ENCODE data around the gene TIAM1. TPM values are rescaled to one million over a fixed set of nuclear protein-coding genes. Genes with fewer than 3 reads are reported as not detected.

Gene TIAM1
- total RNA-seq, 4 donors from 2014 or later: 85.1 to 114 (median 99.6) TPM

DNA sequence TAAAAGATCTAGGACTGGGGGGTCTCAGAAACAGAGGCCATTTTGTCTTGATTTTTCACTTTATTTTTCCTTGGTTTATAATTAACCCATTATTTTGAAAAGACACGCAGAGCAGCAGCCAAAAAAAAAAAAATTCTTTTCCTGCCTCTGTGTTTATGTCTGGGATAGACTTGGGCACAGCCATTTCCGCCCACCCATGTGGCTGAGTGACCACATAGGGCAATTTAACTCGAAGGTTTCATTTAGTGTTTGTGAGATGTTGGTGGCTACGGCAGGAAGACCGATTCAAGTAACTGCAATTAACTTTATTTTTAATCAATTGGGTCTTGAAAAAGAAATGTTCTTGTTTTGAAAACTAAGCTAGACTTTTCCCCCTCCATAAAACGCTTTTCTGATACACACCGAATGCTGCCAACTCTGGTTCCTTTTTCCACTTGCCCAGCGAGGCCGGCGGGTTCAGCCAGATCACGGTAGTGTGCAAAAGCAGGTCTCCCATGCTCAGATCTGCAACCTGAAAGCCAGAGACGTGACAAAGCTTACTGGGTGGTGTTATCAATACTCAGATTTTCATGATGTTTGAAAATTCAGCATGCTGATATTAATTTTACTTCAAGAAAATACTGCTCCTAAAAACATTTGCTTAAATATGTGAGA is 208.4 kb downstream of the TIAM1 start:
- TF ChIP-seq POLR2A (IDR thresholded peaks at IDR 0.05) (no peak), CTCF (IDR thresholded peaks at IDR 0.05) (no peak)
- 73 to 75% methylated on average over 12 of the region's 12 CpGs for WGBS, 2 donors
- H3K4me3 ChIP-seq (ENCODE audit: low read depth, poor library complexity, severe bottlenecking): no peak overlapping the region
- intact Hi-C loops (cut with DNase I; ENCODE audit: low total_unique reads): no loop called here
- no peak for DNase-seq (ENCODE audit: low spot score in 2 of 2)

DNA sequence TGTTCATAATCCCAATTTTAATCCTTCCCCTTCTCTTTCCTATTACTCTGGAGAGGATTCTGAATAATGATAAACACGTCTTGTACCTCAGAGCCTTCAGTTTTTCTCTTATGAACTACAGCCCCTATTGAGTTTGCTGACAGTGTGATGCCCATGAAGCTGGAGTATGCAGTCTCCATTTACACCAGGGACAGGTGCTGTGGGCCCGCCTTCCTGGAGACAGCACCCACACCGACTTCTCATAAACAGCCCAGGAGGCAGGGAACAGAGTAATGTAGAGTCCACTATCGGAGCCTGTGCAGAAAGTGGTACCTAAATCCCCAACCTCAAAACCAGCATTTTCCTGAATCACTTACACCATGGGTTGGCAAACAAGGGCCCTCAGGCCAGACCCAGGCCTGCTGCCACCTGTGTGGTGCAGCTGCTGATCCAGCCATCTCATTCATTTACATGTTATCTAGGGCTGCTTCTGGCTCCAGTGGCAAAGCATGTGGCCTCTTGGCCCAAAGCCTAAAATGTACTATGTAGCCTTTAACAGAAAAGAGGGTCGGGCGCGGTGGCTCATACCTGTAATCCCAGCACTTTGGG is 210.7 kb downstream of the TIAM1 start:
- no peak overlapping the region for H3K4me3 ChIP-seq (ENCODE audit: low read depth, poor library complexity, severe bottlenecking)
- TF ChIP-seq CTCF (IDR thresholded peaks at IDR 0.05) (no peak), POLR2A (IDR thresholded peaks at IDR 0.05) (no peak)
- intact Hi-C loops (cut with DNase I; ENCODE audit: low total_unique reads): no loop called here
- no peak for DNase-seq (ENCODE audit: low spot score in 2 of 2)
- WGBS, 2 donors: 76 to 87% methylated on average over 6 to 7 of the region's 7 CpGs

DNA sequence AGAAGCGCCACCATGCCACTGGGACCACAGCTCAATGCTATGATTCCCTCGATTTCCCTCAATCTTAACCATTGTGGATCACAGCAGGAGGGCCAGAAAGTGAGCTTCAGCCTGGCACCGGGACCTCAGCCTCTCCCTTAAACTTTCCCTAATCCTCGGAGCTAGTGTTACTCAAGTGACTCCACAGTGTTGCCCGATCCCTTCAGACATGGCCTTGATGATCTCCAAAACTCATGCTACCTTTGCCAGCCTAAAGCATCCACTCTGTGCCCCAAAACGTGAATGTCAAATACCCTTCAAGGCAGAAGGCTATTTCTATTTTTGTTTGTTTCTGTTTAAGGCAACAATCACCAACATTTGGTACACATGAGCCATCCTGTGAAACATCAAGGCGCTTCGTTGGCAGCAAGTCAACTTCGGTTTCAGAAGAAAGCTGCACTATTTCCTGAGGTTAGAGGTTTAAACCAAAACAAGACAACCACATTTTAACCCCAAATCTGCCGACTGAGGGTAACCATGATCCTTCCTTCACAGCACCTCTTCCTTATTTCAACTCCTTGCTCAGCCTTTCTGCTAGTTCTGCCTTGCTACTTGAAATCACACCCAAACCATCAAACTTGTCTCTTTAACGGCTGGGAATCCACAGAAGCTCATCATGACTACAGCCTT is 211.4 kb downstream of the TIAM1 start:
- intact Hi-C loops (cut with DNase I; ENCODE audit: low total_unique reads): no loop called here
- peak in 1 of 2 donors; percentile 20 for DNase-seq (ENCODE audit: low spot score in 2 of 2)
- 51 to 54% methylated on average over 11 of the region's 11 CpGs for WGBS, 2 donors
- no peak for TF ChIP-seq POLR2A (IDR thresholded peaks at IDR 0.05)
- no peak for TF ChIP-seq CTCF (IDR thresholded peaks at IDR 0.05)
- H3K4me3 ChIP-seq (ENCODE audit: low read depth, poor library complexity, severe bottlenecking): no peak overlapping the region

DNA sequence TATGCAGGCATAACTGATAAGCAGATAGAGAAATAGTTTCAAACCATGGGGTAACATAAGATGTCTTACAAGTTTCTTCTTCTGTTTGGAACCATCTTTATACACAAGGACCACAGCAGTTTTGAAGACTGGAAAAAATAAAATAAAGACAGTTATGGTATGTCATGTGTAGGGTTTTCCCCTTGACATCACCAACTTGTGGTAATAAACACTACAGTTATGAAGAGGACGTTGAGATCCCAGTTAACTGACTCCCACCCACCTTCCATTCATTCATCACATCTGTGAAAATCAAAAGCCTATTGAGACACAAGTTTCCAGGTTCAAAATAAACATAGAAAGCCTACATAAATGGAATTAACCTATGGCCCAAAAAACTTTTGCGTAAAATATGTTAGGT is 213.2 kb downstream of the TIAM1 start:
- intact Hi-C loops (cut with DNase I; ENCODE audit: low total_unique reads): no loop called here
- DNase-seq (ENCODE audit: low spot score in 2 of 2): no peak
- no peak overlapping the region for H3K4me3 ChIP-seq (ENCODE audit: low read depth, poor library complexity, severe bottlenecking)
- 69 to 87% methylated on average over 2 of the region's 2 CpGs for WGBS, 2 donors
- TF ChIP-seq POLR2A (IDR thresholded peaks at IDR 0.05) (no peak), CTCF (IDR thresholded peaks at IDR 0.05) (no peak)

- no peak for TF ChIP-seq POLR2A (IDR thresholded peaks at IDR 0.05)
- TF ChIP-seq CTCF (IDR thresholded peaks at IDR 0.05): no peak
- WGBS, 2 donors: 69 to 75% methylated on average over 5 of the region's 5 CpGs
- H3K4me3 ChIP-seq (ENCODE audit: low read depth, poor library complexity, severe bottlenecking): no peak overlapping the region
- intact Hi-C loops (cut with DNase I; ENCODE audit: low total_unique reads): no loop called here
- no peak for DNase-seq (ENCODE audit: low spot score in 2 of 2)
These were observed 215.8 kb downstream of the TIAM1 start for GRCh38 chr21:31128234-31128633.

Measured in lower leg skin (tissue), 4 donors.